H9 (cell line): ENCODE results near the gene MYB. TPM values are rescaled to one million over a fixed set of nuclear protein-coding genes. Genes with fewer than 3 reads are reported as not detected.

Experiments used
- DNase-seq: peaks from one replicate; pipeline ENCODE4 v3.0.0-alpha.2; 2017
- H2AFZ ChIP-seq: one replicate; pipeline ENCODE4 v1.6.1; 2013; ENCODE audit warnings: mild to moderate bottlenecking, low read length, control low read depth, moderate library complexity
- H2AK5ac ChIP-seq: 2 replicates; pipeline ENCODE4 v1.6.1; 2013; ENCODE audit warnings: low read length, control low read depth, mixed read lengths; ENCODE audit not compliant: insufficient read length
- H2BK120ac ChIP-seq: one replicate; pipeline ENCODE4 v1.6.1; 2013; ENCODE audit warnings: low read depth, mild to moderate bottlenecking, low read length, control low read depth, inconsistent platforms; ENCODE audit not compliant: poor library complexity, severe bottlenecking
- H2BK12ac ChIP-seq: 2 replicates; pipeline ENCODE4 v1.6.1; 2013; ENCODE audit warnings: low read length, control low read depth, mixed read lengths, low read depth; ENCODE audit not compliant: insufficient read length
- H2BK15ac ChIP-seq: 2 replicates; pipeline ENCODE4 v1.6.1; 2013; ENCODE audit warnings: low read depth, low read length, control low read depth
- H2BK20ac ChIP-seq: one replicate; pipeline ENCODE4 v1.6.1; 2013; ENCODE audit warnings: low read depth, mild to moderate bottlenecking, low read length, control low read depth, inconsistent platforms; ENCODE audit not compliant: poor library complexity, severe bottlenecking
- H2BK5ac ChIP-seq: 2 replicates; pipeline ENCODE4 v1.6.1; 2013; ENCODE audit warnings: low read length, control low read depth, mixed read lengths; ENCODE audit not compliant: insufficient read length
- H3K14ac ChIP-seq: 2 replicates; pipeline ENCODE4 v1.6.1; 2013; ENCODE audit warnings: low read length, control low read depth; ENCODE audit not compliant: insufficient read depth
- H3K18ac ChIP-seq: 2 replicates; pipeline ENCODE4 v1.6.1; 2013; ENCODE audit warnings: low read depth, mild to moderate bottlenecking, mixed read lengths, low read length, control low read depth; ENCODE audit not compliant: insufficient read length
- H3K23ac ChIP-seq: 2 replicates; pipeline ENCODE4 v1.6.1; 2013; ENCODE audit warnings: low read length, control low read depth, mixed read lengths, low read depth; ENCODE audit not compliant: insufficient read length
- H3K23me2 ChIP-seq: 2 replicates; pipeline ENCODE4 v1.6.1; 2013; ENCODE audit warnings: low read depth, mild to moderate bottlenecking, mixed read lengths, low read length, control low read depth; ENCODE audit not compliant: insufficient read length, poor library complexity, severe bottlenecking
- H3K27ac ChIP-seq: 2 replicates; pipeline ENCODE4 v1.5.1; 2013; ENCODE audit warnings: low read length, control low read depth, mixed read lengths, low read depth; ENCODE audit not compliant: insufficient read length
- H3K27me3 ChIP-seq: 2 replicates; pipeline ENCODE4 v1.6.1; 2013; ENCODE audit warnings: low read length, control low read depth, inconsistent platforms; ENCODE audit not compliant: insufficient read depth
- H3K4ac ChIP-seq: 2 replicates; pipeline ENCODE4 v1.6.1; 2013; ENCODE audit warnings: low read depth, mild to moderate bottlenecking, control low read depth, inconsistent platforms, low read length, moderate library complexity
- H3K4me1 ChIP-seq: 2 replicates; pipeline ENCODE4 v1.6.1; 2013; ENCODE audit warnings: low read length, control low read depth, inconsistent platforms; ENCODE audit not compliant: insufficient read depth
- H3K4me2 ChIP-seq: 2 replicates; pipeline ENCODE4 v1.6.1; 2013; ENCODE audit warnings: low read length, control low read depth, mixed read lengths; ENCODE audit not compliant: insufficient read length, insufficient read depth
- H3K56ac ChIP-seq: 2 replicates; pipeline ENCODE4 v1.6.1; 2013; ENCODE audit warnings: low read depth, mild to moderate bottlenecking, mixed read lengths, low read length, control low read depth; ENCODE audit not compliant: insufficient read length
- H3K79me1 ChIP-seq: 2 replicates; pipeline ENCODE4 v1.6.1; 2013; ENCODE audit warnings: low read depth, mild to moderate bottlenecking, moderate library complexity, low read length, control low read depth, inconsistent platforms; ENCODE audit not compliant: insufficient read depth, poor library complexity, severe bottlenecking
- H3K79me2 ChIP-seq: 2 replicates; pipeline ENCODE4 v1.6.1; 2013; ENCODE audit warnings: low read length, control low read depth, inconsistent platforms; ENCODE audit not compliant: insufficient read depth
- H3K9ac ChIP-seq: 2 replicates; pipeline ENCODE4 v1.6.1; 2013; ENCODE audit warnings: low read length, control low read depth, mixed read lengths; ENCODE audit not compliant: insufficient read length; ENCODE audit errors: extremely low read depth
- H3K9me3 ChIP-seq: one replicate; pipeline ENCODE4 v1.6.1; 2013; ENCODE audit warnings: low read depth, low read length, inconsistent platforms; ENCODE audit not compliant: control insufficient read depth
- H3T11ph ChIP-seq: one replicate; pipeline ENCODE4 v1.6.1; 2013; ENCODE audit warnings: mild to moderate bottlenecking, low read length, control low read depth, inconsistent platforms
- H4K20me1 ChIP-seq: one replicate; pipeline ENCODE4 v1.6.1; 2013; ENCODE audit not compliant: control insufficient read depth, insufficient read length, insufficient read depth
- H4K5ac ChIP-seq: 2 replicates; pipeline ENCODE4 v1.6.1; 2013; ENCODE audit warnings: low read depth, mild to moderate bottlenecking, mixed read lengths, low read length, control low read depth; ENCODE audit not compliant: insufficient read length
- H4K8ac ChIP-seq: replicated peaks from 2 replicates; pipeline ENCODE4 v1.6.1; 2013; ENCODE audit warnings: low read length, control low read depth, mixed read lengths, low read depth; ENCODE audit not compliant: insufficient read length
- H4K91ac ChIP-seq: 2 replicates; pipeline ENCODE4 v1.6.1; 2013; ENCODE audit warnings: low read depth, mild to moderate bottlenecking, moderate library complexity, mixed read lengths, low read length, control low read depth; ENCODE audit not compliant: insufficient read length
- H3K27ac Mint-ChIP-seq, 3 experiments: 2 replicates in 2 of 3; 3 replicates in 1 of 3; pipeline ENCODE4 v1.8.0; 2020 to 2021; ENCODE audit warnings: mixed read lengths in 3 of 3, mild to moderate bottlenecking in 1 of 3, moderate library complexity in 1 of 3
- H3K27me3 Mint-ChIP-seq: 2 replicates; pipeline ENCODE4 v1.8.0; 2021; ENCODE audit warnings: low read depth, mild to moderate bottlenecking, moderate library complexity, mixed read lengths
- H3K36me3 Mint-ChIP-seq, 3 experiments: 2 replicates in 2 of 3; 3 replicates in 1 of 3; pipeline ENCODE4 v1.8.0; 2020 to 2021; ENCODE audit warnings: low read depth in 3 of 3, mixed read lengths in 3 of 3; ENCODE audit not compliant: insufficient read depth in 1 of 3
- H3K4me1 Mint-ChIP-seq, 2 experiments: 2 replicates each; pipeline ENCODE4 v1.8.0; 2020; ENCODE audit warnings: mixed read lengths in 2 of 2
- H3K4me3 Mint-ChIP-seq, 2 experiments: 2 replicates in 1 of 2; 3 replicates in 1 of 2; pipeline ENCODE4 v1.8.0; 2020 to 2021; ENCODE audit warnings: mild to moderate bottlenecking in 2 of 2, mixed read lengths in 2 of 2, moderate library complexity in 1 of 2
- H3K9me3 Mint-ChIP-seq, 2 experiments: 2 replicates in 1 of 2; 3 replicates in 1 of 2; pipeline ENCODE4 v1.8.0; 2020; ENCODE audit warnings: mild to moderate bottlenecking in 2 of 2, mixed read lengths in 2 of 2, moderate library complexity in 1 of 2
- WGBS: extraction: QIAGEN DNeasy Blood & Tissue Kit; methylation state at CpG from one replicate; pipeline ENCODE4 v1.1.7; 2013; ENCODE audit warnings: missing lambda C conversion rate, low lambda C conversion rate, mixed read lengths; ENCODE audit not compliant: insufficient read length; ENCODE audit errors: extremely low coverage; 5-methylcytosine and 5-hydroxymethylcytosine counted together
- total RNA-seq: library from RNA; stranded (reverse); gene quantifications from 2 replicates; pipeline ENCODE4 v1.2.1, GENCODE V29; 2021
- TF ChIP-seq, protein P1 (sequence below): fragments of 200-600 bp; sonication (generic); conservative IDR thresholded peaks from 3 replicates; pipeline ENCODE4 v1.8.0; 2021; ENCODE audit warnings: antibody characterized with exemption, mild to moderate bottlenecking

Gene MYB
- total RNA-seq, 1 experiment from 2014 or later, result 5.8 TPM

DNA sequence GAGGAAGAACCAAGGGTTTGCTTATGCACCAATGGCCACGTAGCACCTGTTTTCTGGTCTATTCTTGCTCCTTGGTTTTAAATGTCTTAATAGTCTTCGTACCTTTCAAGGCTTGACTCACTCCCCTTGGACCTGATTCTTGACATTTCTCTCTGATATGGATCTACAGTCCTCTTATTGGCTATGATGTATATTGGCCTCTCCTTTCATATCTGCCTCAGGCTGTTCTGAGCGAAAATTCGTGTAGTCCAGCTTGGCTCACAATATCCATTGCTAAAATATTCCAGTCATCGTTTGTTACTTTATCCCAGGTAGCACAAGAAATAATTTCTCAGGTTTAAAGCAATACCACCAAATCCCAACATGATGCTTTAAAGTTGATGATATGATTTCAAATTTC, 59.6 kb downstream of the MYB start:
- Histone ChIP-seq H3K9me3 (no peaks in the 10 kb centered on the region), H2BK15ac (no peak overlapping the region), H3K18ac (no peak overlapping the region), H4K5ac (no peak overlapping the region), H3T11ph (no peak overlapping the region), H2BK120ac (no peak overlapping the region), H3K4me2 (no peak overlapping the region), H2BK12ac (no peak overlapping the region), H3K23ac (no peak overlapping the region), H3K79me2 (no peaks in the 10 kb centered on the region), H2AK5ac (no peak overlapping the region), H3K27ac (no peak overlapping the region), H3K9ac (no peak overlapping the region), H3K27me3 (no peaks in the 10 kb centered on the region), H3K4me1 (peaks cover 6% of the 10 kb centered on the region; the same call in 1 of the 2 replicates), H3K23me2 (no peaks in the 10 kb centered on the region), H3K14ac (no peak overlapping the region), H2BK20ac (no peak overlapping the region), H3K4ac (no peak overlapping the region), H4K8ac (no peak overlapping the region), H2AFZ (no peak overlapping the region), H3K79me1 (no peaks in the 10 kb centered on the region), H3K56ac (no peak overlapping the region), H2BK5ac (no peak overlapping the region), H4K91ac (no peak overlapping the region), H4K20me1 (no peaks in the 10 kb centered on the region)
- H3K4me3 Mint-ChIP-seq, result no peak overlapping the region
- no peak for DNase-seq
- no peaks in the 10 kb centered on the region for H3K9me3 Mint-ChIP-seq
- peaks cover 11 to 22% of the 10 kb centered on the region in 2 experiments for H3K4me1 Mint-ChIP-seq
- TF ChIP-seq, protein P1, sequence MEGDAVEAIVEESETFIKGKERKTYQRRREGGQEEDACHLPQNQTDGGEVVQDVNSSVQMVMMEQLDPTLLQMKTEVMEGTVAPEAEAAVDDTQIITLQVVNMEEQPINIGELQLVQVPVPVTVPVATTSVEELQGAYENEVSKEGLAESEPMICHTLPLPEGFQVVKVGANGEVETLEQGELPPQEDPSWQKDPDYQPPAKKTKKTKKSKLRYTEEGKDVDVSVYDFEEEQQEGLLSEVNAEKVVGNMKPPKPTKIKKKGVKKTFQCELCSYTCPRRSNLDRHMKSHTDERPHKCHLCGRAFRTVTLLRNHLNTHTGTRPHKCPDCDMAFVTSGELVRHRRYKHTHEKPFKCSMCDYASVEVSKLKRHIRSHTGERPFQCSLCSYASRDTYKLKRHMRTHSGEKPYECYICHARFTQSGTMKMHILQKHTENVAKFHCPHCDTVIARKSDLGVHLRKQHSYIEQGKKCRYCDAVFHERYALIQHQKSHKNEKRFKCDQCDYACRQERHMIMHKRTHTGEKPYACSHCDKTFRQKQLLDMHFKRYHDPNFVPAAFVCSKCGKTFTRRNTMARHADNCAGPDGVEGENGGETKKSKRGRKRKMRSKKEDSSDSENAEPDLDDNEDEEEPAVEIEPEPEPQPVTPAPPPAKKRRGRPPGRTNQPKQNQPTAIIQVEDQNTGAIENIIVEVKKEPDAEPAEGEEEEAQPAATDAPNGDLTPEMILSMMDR, result no peak
- no CpG with 5 or more reads among the region's 5 CpGs for WGBS
- no peaks in the 10 kb centered on the region for H3K27me3 Mint-ChIP-seq
- no peaks in the 10 kb centered on the region for H3K36me3 Mint-ChIP-seq
- H3K27ac Mint-ChIP-seq, result no peak overlapping the region
